ENCODE results near the gene MAP3K14. TPM values are rescaled to one million over a fixed set of nuclear protein-coding genes. Genes with fewer than 3 reads are reported as not detected.

MAP3K14 gene
- total and polyA plus RNA-seq, 11 donors, result 9.0 to 21.9 (median 11.4) TPM

GRCh38 chr17:45227101-45227925 lies 89.5 kb downstream of the MAP3K14 start:
- Histone ChIP-seq H3K27me3 (no peaks in the 10 kb centered on the region), H3K4me3 (peak overlapping the region in 8 of 12 donors; percentile 11 to 78 (median 24)), H3K4me1 (peaks cover 0 to 90% (median 61%) of the 10 kb centered on the region in 12 donors), H3K36me3 (peaks cover 0 to 5% (median 0%) of the 10 kb centered on the region in 9 donors), H3K9me3 (no peaks in the 10 kb centered on the region), H3K27ac (peak overlapping the region; percentile 26 to 98 (median 78))
- no peak for TF ChIP-seq CTCF (IDR thresholded peaks at IDR 0.05)
- TF ChIP-seq POLR2A (IDR thresholded peaks at IDR 0.05), result no peak
- peak in 1 of 4 donors; percentile 22 for ATAC-seq
- DNase-seq, result peak in 3 of 5 donors; percentile 49 to 58 (median 56)
- WGBS, 4 donors, result 65 to 71% (median 68%) methylated on average over 7 to 8 of the region's 8 CpGs
- intact Hi-C loops (cut with DNase I), result loop anchor here in 1 of 10 donors (5.0 kb wide), 1 partner anchor 35 kb away; the partner anchor contains the start of gene SPATA32

GRCh38 chr17:45226576-45226975 lies 90.2 kb downstream of the MAP3K14 start:
- TF ChIP-seq POLR2A (IDR thresholded peaks at IDR 0.05) (no peak), CTCF (IDR thresholded peaks at IDR 0.05) (no peak)
- DNase-seq, result peak in 1 of 5 donors; percentile 11
- WGBS, 4 donors, result 75 to 85% (median 82%) methylated on average over 3 of the region's 3 CpGs
- Histone ChIP-seq H3K4me1 (peaks cover 0 to 89% (median 61%) of the 10 kb centered on the region in 12 donors), H3K27me3 (no peaks in the 10 kb centered on the region), H3K9me3 (no peaks in the 10 kb centered on the region), H3K27ac (peak overlapping the region in 11 of 12 donors; percentile 54 to 98 (median 78)), H3K36me3 (no peaks in the 10 kb centered on the region), H3K4me3 (peak overlapping the region in 7 of 12 donors; percentile 11 to 78 (median 28))
- intact Hi-C loops (cut with DNase I), result loop anchor here in 1 of 10 donors (5.0 kb wide), 1 partner anchor 36 kb away; the partner anchor contains the start of gene SPATA32
- ATAC-seq, result no peak

GRCh38 chr17:45225964-45226530 lies 90.8 kb downstream of the MAP3K14 start:
- H3K36me3 ChIP-seq, result no peaks in the 10 kb centered on the region
- peak overlapping the region in 4 of 12 donors; percentile 28 to 78 (median 37) for H3K4me3 ChIP-seq
- WGBS, 4 donors, result 62 to 71% (median 66%) methylated on average over 9 to 11 of the region's 11 CpGs
- intact Hi-C loops (cut with DNase I), result loop anchor here in 1 of 10 donors (5.0 kb wide), 1 partner anchor 36 kb away; the partner anchor contains the start of gene SPATA32
- no peaks in the 10 kb centered on the region for H3K27me3 ChIP-seq
- no peaks in the 10 kb centered on the region for H3K9me3 ChIP-seq
- TF ChIP-seq POLR2A (IDR thresholded peaks at IDR 0.05) (no peak), CTCF (IDR thresholded peaks at IDR 0.05) (no peak)
- ATAC-seq (peak; percentile 2 to 49 (median 36)), DNase-seq (peak; percentile 79 to 89 (median 84))
- H3K4me1 ChIP-seq, result peaks cover 0 to 87% (median 62%) of the 10 kb centered on the region in 12 donors
- H3K27ac ChIP-seq, result peak overlapping the region in 11 of 12 donors; percentile 54 to 98 (median 78)
